HG03060 (cell line): ENCODE results near the gene ARIH2.

Experiments
- ATAC-seq: cut with Tn5 transposase; IDR thresholded peaks from one replicate; pipeline ENCODE4 v1.9.1; 2021; ENCODE audit warnings: low read depth, moderate number of reproducible peaks; ENCODE audit not compliant: unreplicated experiment

The ARIH2 gene

DNA sequence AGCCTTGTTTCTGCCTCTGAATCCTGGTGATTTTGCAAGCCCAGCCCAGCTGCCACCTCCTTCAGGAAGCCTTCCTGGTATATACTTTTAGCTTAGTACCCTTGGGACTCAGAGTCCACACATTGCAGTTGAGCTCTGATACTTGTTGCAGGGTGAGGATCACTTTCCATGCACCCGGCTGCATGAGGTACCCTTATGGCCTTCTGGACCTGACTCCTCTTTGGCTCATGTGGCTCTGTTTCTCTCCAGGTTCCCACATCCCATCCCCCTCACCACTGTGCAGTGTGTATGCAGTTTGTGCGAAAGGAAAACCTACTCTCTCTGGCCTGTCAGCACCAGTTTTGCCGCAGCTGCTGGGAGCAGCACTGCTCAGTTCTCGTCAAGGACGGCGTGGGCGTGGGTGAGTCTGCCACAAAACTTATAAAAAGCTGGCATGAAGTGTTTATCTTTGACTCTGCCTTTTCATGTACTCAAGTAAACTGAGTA lies 48.3 kb downstream of the ARIH2 start:
- ATAC-seq: no peak

DNA sequence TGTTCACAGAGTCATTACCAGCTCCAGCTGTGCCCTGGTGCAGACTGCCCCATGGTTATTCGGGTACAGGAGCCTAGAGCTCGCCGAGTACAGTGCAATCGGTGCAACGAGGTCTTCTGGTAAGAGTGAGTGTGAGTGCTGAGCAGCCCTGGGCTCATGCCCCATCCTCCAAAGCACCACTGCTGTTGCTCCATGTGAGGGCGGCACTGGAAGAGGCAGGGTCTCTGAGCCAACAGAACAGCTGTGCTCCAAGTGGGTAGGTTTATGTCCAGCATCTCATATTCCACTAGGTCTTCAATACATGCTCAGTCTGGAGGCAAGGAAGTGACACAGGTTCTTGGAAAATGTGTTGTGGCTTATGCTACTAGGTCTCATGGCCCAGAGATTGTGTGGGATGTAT lies 51.9 kb downstream of the ARIH2 start:
- ATAC-seq: no peak

DNA sequence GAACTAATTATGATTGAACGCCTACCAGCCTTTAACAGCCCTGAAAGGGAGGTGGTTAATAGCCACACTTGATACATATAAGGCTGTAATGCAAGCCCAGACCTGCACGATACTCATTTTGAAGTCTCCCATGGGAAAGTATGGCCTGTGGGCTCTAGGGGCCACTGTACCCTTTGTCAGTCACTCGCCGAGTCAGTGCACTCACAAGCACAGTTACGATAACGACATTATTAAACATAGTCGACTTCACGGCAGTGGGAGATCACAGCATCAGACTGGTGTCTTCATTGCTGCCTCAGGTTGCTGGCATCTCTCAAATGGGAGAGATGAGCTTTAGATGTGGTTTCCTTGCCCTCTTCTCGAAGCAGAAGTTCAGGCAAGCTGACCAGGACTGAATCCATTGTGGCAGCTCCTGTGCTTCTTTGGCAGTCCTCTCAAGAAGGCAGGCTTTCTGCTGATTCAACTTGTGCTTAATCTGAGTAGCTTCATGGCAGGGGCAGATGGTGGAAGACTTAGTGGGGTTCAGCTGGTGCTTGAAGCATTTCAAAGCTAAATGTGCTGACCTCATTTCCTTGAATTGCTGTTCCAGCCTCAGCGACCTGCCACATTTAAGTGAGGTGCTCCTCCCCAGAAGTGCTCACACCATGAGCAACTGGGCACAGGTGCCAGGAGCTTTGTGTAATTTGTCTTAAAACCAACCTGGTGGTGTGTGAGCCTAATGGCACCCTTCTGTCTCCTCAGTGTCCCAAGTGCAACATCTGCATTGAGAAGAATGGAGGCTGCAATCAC lies 55.6 kb downstream of the ARIH2 start:
- no peak for ATAC-seq

DNA sequence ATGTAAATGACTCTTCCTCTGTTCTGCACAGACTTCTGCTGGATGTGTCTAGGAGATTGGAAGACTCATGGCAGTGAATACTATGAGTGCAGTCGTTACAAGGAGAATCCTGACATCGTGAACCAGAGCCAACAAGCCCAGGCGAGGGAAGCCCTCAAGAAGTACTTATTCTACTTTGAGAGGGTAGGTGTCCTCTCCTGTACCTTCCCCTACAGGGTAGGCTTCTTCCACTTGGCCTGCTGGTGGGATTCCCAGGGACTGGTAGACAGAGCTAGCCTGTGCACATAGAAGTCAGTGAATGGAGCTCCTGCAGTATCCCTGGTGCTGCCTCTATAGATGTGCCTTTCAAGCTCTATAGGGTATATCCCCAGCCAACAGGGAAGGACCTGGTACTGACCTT lies 60.8 kb downstream of the ARIH2 start:
- no peak for ATAC-seq

DNA sequence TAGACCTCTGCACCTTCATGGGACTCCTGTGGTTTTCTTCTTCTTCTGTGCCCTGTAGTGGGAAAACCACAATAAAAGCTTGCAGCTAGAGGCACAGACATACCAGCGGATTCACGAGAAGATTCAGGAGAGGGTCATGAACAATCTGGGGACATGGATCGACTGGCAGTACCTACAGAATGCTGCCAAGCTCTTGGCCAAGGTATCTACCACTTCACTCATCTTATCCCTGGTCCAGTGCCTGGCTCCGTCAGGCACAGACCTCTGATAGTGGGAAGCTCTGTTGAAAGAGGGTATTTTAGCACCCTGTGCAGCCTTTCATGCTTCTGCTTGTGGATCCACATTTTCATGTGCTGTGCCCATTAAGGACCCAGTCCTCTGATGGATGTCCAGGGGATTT lies 61.7 kb downstream of the ARIH2 start:
- ATAC-seq: no peak

DNA sequence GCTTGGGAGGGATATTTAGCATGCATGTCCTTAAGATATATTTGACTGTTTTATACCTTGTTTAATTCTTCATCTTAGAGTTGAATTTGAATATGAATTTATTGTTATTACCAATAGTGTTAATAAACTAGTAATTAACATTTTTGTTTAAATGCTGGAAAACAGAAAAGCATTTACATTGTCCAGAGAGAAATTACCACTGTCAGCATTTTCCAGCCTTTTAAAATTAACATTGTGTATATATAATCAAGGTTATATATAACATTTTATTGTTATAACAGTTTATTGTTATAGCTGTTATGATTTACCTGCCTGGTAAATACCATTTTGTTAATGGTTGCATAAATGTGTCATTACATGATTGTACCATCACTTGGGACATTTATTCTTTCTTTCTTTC lies 63.4 kb downstream of the ARIH2 start:
- ATAC-seq: no peak

DNA sequence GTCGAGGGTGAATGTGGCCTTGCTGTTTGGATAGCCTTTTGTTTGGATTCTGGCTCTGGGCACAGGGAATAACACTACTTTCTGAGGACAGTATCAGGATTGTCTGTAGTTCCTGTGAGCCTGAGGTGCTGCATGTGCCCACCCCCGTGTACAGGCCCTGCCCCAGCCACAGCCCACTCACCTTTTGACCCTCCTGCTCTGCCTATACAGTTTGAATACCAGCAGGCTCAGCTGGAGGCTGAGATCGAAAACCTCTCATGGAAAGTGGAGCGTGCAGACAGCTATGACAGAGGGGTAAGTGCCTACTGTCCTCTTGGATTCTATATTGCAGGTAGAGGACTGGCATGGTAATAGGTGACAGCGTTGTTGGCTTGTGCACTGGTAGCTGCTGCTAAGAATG lies 64.0 kb downstream of the ARIH2 start:
- ATAC-seq: no peak

DNA sequence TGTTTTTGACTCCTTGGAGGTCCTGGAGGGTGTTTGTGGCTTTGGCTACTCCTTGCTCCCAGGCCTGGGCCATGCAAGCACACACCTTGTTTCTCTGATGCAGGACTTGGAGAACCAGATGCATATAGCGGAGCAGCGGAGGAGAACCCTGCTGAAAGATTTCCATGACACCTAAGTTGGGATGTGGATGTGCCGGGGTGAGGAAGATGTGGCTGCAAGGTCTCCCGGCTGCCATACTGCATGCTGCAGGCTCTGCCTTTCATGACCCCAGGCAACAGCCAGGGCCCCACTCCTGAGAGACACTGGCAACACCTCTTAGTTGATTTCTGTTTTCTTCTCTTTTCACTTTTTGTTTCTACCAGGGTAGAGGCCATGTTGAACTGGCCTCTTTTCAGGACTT lies 64.5 kb downstream of the ARIH2 start:
- no peak for ATAC-seq

DNA sequence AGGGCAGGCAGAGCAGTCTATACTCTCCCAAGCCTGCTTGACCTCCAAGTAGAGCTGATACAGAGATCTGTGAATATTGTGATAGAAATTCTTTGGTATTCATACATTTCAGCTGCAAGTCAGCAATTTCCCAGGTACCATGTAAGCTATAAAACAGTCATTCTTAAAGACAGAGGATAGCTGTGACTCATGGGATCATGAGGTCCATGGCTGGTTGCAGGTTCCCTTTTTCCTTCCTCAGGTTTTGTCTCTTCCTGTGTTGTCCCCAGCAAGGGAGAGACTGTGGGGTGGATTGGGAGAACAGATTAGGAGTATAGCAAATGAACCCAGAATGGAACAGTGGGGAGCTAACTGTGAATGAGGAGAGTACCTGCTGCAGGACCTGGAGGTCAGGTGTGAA lies 66.0 kb downstream of the ARIH2 start:
- ATAC-seq: no peak

DNA sequence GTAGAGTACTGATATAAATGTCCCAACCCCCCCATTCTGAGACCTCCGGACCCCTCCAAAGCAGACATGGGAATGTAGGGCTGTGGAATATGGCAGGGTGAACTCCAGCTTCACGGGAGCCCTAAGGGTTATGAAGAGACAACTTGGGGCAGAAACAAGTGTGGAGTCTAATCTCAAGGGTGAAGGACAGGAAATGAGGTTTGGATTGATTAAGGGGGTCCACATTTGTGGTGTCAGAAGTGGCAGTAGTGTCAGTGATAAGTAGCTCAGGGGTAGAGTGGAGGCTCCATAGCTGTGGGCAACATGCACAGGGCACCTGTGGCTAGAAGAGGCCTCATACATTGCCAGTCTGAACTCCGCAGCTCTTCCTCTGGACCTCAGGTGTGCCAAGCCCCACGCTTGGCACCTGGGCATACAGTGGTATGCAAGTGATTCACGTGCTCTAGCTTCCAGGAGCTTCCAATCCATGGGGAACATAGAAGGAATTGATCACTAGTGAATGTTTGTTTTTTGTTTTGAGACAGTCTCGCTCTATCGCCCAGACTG lies 67.3 kb downstream of the ARIH2 start:
- ATAC-seq: no peak

DNA sequence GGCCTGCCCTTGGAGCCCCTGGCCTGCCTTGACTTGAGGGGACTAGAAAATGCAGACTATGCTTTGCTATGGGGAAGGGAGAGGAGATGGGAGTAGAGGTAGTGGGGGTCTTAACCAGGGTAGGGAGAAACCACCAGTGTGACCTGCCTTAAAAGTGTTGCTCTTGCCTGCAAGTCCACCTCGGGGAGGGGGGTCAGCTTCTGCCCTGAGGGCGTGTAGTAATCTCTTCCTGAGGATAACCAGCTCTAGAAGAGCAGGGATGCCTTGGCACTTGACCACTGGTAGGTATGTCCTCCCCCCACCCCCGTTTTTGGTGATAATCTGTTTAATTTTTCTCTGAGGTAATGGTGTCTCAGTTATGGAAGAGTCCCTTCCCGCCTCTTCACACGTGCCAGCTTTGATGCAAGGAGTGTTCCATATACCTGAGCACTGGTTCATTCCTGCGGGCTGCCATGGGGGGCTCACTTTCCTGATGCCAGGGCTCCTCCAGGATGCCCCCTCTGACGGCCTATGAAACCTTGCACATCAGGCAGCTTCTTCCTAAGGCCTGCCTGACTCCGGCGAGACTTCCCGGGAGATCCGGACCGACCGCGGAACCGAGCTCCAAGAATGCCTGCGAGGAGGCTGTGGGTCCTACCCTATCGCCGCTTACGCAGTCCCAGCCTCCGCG lies 70.6 kb downstream of the ARIH2 start:
- ATAC-seq: no peak

DNA sequence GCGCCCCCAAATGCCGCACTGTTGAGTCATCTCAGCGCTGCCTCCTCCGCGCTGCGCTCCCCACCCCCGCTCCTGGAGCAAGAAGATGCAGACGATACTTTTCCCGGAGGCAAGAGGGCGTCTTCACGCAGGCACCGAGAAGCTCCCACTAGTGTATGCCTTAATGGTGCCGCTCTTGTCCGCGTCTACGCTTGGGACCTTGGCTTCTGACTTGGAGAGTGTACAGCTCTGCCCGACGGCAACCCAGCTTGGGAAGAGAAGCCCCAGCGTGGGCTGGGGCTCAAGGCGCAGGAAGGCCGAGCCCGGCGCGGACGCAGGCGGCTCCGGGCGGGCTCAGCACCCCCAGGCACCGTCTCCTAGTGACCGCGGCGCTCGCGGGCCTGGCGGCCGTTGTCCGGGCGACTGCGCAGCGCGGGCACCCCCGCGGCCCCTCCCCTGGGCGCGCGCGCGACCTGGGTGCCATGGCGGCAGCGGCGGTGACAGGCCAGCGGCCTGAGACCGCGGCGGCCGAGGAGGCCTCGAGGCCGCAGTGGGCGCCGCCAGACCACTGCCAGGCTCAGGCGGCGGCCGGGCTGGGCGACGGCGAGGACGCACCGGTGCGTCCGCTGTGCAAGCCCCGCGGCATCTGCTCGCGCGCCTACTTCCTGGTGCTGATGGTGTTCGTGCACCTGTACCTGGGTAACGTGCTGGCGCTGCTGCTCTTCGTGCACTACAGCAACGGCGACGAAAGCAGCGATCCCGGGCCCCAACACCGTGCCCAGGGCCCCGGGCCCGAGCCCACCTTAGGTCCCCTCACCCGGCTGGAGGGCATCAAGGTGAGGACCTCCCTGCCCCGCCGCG lies 71.4 kb downstream of the ARIH2 start, which contains the start of gene P4HTM:
TSS of gene P4HTM (plus strand) at position 446 of the 840 bp plus-strand sequence. CDS start at position 462, 16 bp downstream.
- ATAC-seq: no peak

DNA sequence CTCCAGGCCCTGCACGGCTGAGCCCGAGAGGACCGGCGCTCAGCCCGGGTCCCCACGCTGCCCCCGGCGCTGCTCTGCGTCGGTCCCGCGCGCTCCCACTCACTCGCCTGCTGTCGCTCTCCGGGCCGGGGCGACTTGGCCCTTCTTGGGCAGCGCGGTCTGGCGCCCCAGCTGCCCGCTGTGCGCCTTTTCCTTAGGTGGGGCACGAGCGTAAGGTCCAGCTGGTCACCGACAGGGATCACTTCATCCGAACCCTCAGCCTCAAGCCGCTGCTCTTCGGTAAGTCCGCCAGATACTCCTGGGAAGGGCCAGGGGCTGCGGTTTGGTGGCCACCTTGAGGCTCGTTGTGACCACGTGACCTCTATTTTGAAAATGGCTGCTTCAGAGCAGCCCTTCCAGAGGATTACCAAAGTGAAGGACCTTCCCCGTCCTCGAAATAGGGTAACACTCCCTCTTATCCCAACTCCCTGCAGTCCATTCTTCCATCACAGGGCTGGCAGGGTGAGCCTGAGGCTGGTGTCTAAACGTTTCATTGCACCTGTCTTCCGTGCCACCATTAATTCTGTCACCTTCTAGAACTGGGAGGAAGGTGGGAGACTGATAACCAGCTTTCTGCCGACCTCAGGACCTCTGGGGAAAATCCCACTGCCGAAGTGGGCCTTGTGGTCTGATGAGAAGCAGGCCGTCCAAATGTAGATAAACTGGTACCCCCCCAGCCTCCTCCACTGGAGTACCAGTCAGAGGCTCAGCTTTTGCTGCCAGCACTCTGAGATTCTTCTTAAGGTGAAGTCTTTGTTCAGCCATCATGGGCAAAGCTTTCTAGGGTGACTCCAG lies 72.2 kb downstream of the ARIH2 start:
- no peak for ATAC-seq

DNA sequence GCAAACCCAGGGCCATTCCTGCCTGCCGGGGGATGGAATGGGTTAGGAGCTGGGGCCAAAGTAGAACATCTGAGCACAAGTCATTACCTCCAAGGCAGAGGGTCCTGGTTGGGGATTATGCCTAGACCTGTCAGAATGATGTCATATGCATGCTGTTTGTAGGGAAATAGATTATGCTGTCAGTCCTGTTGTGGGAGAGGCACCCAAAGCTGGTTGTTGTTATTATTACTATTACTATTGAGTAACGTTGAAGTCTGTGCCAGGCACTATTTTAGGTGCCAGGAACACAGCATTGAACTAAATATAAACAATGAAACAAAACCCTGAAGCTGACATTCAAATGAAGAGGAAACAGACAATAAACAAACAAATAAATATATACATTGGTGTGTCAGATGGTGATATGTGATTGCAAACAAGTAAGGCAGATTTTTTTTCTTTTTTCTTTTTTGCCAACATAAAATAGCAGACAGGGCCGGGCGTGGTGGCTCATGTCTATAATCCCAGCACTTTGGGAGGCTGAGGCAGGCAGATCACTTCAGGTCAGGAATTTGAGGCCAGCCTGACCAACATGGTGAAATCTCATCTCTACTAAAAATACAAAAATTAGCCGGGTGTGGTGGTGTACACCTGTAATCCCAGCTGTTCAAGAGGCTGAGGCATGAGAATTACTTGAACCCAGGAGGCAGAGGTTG lies 73.4 kb downstream of the ARIH2 start:
- ATAC-seq: no peak

DNA sequence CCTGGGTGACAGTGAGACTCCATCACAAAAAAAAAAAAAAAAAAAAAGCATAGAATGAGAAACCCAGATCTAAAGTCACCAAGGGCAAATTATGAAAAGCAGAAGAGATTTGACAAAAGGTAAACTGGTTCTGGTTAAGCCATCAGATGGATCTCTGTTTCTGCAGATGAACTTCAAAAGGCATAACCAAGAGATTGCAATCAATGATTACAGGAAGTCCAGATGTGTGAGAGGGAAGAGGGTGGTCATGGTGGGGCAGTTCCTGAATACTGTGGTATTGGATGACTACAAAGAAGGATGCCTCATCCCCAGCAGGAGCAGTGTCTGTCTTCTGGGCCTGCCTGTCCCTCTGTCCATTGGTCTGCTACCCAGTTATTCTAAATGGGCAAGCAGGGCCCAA lies 75.2 kb downstream of the ARIH2 start:
- no peak for ATAC-seq

DNA sequence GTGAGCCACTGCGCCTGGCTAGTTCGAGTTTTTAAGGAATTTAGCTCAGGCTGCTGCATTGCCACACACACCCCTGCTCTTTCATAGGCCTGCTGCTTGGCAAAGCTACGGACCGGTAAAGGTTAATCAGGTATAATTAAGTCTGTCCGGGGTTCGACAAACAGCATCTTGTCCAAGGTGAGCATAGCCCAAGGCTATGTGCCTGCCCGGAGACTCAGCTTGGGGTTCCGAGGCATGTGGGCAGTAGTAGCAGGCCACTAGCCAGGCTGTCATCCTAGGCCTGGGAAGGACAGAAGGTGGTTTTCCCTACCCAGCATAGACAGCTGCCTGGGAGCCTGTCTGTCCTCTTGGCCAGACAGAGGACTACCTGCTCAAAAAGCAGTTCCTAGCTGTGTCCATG lies 78.0 kb downstream of the ARIH2 start:
- no peak for ATAC-seq

DNA sequence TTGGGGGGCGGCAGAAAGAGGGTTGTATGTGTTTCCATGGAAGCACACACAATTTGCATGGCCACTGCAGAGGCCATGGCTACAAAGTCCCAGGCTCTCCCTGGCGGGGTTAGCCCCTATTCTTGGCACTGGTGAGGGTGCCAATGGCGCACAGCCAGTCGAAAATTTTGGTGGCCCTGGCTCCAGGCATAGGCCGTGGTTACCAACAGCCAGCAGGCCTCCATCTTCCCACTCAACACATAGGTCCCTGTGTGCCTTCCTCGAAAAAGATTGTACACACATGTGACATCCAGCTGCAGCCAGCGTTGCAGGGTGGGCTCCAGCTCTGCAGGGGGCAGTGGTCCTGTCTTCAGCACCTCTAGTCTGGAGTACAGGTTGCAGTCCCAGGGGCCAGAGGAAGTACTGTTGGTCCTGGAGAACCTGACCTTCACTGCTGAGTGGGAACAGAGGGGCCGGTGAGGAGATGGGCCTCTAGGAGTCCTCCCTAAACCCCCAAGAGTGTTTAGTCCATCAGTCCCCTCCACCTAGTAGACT lies 78.5 kb downstream of the ARIH2 start:
- no peak for ATAC-seq

DNA sequence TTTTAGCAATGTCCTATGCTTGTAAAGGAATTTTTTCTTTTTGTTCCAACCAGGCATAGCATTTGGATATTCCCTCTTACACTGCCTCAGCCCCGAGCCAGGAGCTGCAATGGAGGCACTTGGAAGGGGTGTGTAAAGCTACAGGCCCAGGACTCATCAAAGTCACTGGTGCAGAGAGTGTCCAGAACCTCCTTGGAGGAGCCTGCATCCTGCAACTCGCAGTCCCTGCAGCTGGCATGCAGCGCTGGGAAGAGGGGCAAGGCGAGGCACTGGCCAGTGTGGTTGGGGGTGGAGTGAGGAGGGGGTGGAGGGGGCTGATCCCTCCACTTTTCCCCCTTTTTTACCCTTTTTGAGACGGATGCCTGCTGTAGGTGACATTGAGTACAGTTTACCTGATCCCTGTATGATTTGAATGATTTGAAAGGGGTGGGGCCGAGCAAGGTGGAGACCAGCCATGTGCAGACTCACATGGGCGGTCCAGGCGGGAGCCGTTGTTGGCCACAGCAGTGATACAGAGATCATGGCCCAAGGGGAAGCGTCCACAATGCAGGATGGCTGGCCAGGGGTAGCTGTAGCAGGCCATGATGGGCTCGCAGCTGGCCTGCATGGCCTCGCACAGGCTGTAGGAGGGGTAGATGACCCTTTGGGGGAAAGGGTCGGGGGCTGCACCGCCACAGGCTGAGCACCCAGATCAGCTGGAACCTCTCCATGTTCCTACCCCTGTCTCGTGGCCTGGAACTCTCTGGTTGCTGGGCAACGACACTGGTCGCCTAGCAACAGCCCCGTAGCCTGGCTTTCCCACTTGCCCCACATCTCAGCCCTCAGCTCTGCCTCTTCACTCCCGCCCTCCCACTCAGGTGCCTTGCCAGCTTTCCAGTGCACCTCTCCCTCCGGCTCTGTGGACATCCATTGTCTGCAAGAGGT lies 79.3 kb downstream of the ARIH2 start:
- no peak for ATAC-seq
